ENCODE measurements around the gene ABLIM2. TPM values are rescaled to one million over a fixed set of nuclear protein-coding genes. Genes with fewer than 3 reads are reported as not detected.

ABLIM2 gene
- total RNA-seq, 1 donor from 2014 or later: 5.0 TPM

DNA sequence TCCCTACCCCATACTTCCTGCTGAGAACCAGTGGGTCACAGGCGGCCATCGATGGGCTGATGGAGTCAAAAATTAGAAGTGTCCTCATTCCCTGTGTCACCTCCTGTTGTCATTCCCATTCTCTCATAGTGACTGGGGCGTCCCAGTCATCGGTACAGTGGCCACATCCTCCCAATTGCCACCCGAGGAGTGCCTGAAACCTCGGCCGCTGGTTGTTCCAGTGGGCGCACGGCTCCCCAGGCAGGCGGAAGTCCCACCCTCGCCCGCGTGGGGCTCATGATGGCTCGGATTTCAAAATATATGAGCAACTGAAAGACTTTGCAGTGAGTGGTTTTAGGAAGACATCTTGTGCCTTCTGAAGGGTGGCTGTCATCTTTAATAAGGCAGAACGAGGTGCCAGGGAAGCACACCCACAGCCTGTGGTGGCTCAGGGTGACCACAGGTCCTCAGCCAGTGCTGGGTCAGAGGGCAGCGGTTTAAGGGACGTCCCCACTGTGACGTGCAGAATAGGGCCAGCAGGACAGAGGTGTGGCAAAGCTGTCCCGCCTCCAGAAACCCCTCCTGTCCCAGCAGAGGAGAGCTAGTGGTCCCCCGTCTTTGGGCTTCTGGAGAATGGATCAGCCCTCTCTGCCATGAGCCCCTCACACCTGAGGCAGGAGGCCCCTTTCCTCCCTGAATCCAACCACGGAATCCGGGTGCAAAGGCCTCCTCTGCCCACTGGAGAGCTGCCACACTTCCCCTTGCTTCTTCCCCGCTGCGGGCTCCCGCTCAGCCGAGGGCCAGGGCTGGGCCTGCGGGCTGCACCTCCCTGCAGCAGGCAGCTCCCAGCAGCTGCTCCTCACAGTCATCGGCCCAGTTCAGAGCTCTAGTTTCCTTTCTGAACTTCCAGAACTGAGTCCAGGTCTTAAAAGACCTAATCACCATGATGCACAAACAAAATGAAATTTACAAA, 90.4 kb downstream of the ABLIM2 start:
- DNase-seq: no peak

GRCh38 chr4:8067274-8067936, 91.2 kb downstream of the ABLIM2 start:
- no peak for DNase-seq

DNA sequence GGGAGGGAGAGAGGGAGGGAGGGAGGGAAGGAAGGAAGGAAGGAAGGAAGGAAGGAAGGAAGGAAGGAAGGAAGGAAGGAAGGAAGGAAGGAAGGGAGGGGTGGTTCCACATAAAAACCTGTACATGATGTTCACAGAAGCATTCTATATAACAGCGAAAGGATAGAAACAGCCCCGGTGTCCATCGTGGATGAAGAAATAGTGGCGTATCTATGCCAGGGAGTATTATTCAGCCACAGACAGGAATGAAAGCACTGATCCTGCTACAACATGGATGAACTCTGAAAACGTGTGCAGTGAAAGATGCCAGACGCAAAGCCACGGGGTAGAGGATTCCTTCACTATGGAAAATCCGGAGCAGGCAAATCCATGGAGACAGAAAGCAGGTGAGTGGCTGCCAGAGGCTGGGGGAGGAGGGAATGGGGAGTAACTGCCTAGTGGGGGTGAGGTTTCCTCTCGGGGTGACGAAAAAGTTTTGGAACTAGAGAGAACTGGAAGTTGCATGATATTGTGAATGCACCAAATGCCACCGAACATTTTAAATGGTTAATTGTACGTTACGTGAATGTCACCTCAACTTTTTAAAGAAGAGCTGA, 92.2 kb downstream of the ABLIM2 start:
- no peak for DNase-seq

DNA sequence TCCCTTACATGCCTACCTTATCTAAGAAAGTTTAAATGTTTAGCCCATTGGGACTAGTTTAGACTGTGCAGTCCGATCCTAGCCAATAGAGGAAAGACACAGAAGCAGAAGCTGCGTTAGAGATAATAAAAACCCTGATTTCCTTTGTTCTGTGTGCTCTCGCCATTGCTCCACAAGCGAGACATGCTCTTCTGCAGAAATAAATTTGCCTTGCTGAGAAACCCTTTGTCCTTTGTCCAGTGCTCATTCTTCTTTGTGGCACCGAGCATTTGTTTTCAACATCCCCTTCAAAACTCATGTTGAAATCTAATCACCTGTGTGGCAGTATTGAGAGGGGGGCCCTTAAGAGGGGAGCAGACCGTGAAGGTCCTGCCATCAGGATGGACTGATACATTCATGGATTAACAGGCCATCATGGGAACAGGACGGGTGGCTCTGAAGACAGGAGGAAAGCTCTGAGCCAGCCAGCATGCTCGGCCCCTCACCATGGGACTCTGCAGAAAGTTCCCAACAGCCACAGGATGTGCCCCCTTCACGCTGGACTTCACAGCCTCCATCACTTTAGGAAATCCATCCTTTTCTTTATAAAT, 94.5 kb downstream of the ABLIM2 start:
- DNase-seq: no peak

DNA sequence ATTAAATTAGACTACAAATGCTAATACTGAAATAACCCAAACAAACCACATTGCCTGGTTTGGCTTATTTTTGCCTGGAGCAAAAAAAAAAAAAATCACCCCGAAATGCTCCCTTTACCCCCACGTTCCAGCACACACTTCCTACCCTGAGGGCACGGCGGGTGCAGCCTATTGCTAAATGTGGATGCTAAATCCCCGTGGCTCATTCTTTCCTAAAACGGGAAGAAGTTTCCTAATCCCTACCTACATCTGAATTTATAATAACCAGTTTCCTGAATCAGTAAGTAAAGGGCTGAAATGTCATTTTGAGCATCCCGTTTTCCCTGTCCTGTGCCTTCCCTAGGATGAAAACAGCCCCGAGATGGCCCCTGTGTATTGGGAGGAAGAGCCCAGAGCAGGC, 97.0 kb downstream of the ABLIM2 start:
- DNase-seq: no peak

- DNase-seq: no peak
Measured at GRCh38 chr4:8061145-8061544, 97.5 kb downstream of the ABLIM2 start.

GRCh38 chr4:8060632-8061031, 98.0 kb downstream of the ABLIM2 start:
- DNase-seq: no peak

GRCh38 chr4:8058031-8058479, 100.6 kb downstream of the ABLIM2 start:
- no peak for DNase-seq

- no peak for DNase-seq
Measured at GRCh38 chr4:8055206-8055605, 103.4 kb downstream of the ABLIM2 start.

DNA sequence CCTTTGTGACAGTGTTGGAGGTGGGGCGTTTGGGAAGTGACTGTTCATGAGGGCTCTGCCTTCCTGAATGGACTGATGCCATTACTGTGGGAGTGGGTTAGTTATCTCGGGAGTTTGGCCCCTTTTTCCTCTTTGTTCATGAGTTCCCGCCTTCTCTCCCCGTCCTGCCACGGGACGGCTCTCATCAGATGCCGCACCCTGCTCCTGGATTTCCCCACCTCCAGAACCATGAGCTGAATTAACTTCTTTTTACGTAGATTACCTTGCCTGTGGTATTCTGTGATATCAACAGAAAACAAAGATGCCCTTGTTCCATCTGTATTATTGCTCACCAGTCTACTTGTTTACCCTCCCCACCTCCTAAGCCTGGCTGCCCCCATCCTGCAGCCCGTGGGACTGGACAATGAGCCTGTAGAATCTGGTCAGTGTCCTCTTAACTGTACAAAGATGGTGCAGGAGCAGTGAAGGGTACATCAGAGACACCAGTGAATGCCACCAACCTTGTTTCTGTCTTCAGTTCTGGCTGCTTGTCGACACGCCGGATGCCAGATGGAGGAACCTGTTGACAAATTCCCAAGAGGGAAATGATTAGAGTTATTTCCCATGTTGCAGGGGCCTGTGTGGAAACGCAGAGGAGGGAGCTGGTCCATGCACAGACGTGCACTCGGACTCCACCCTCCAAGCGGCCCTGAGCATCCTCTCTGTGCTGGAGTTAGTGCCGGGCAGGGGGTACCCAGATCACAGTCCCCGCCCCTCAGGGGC, 104.7 kb downstream of the ABLIM2 start:
- no peak for DNase-seq

DNA sequence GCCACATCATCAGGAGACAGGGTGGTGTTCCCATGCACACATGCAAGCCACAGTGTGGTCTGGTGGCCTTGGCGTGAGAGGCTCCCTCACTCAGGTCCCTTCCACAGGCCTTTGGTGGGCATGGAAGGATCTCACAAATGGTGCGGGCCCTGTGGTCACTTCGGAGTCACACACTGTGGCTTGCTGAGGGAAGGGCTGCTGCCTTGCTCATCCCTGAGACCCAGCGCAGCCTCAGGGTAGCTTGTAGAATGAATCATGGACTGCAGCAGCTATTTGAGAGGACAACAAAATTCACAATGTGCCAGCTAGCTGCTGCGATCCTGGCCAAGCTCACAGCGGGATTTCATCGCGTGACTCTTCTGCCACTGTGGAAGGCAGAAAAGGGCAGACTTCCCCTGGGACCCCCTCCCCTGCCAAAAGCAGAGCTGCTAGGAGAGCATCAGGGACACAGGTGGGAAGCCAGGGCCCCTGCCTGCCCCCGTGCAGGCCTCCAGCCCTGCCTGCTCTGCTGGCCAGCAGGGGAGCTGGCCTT, 106.4 kb downstream of the ABLIM2 start:
- DNase-seq: no peak

- DNase-seq: no peak
Measured at GRCh38 chr4:8051644-8052043, 107.0 kb downstream of the ABLIM2 start.

GRCh38 chr4:8050555-8051206, 107.9 kb downstream of the ABLIM2 start:
- peak; percentile 19 for DNase-seq

- no peak for DNase-seq
Measured at GRCh38 chr4:8050180-8050554, 108.4 kb downstream of the ABLIM2 start.

DNA sequence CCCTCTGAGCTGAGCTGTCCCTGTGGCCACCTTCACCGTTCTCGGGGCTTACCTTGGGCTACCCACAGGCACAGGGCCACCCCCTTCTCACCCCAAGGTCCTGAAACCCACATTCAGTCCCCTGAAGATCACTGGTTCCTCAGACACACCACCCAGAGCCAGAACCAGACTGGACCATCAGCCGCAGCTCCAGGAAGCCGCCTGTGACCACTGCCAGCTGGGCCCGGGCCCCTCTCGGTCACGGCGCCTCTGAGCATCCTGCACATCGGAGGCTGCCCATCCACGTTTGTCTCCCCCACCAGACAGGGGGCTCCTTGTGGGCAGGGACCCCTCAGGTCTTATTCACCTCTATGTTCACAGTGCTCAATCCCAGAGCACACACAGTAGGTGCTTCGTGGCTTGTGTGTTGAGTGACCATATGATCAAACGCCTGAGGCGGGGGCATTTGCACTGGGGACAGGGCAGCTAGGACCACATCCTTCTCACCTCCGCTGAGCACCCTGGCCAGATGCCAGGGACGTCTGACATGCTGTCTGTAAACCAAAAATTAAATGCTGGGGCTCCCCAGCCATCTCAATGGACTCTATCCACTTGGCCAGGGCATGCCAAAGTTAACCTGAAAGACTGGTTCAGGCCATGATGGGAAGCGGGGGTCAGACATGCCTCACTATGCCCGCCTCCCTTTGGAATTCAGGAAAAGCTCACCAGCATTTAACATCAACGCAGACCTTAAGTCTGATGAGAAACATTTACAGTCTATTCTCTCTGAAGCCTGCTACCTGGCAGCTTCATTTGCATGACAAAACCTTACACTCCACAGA, 109.5 kb downstream of the ABLIM2 start:
- no peak for DNase-seq

DNA sequence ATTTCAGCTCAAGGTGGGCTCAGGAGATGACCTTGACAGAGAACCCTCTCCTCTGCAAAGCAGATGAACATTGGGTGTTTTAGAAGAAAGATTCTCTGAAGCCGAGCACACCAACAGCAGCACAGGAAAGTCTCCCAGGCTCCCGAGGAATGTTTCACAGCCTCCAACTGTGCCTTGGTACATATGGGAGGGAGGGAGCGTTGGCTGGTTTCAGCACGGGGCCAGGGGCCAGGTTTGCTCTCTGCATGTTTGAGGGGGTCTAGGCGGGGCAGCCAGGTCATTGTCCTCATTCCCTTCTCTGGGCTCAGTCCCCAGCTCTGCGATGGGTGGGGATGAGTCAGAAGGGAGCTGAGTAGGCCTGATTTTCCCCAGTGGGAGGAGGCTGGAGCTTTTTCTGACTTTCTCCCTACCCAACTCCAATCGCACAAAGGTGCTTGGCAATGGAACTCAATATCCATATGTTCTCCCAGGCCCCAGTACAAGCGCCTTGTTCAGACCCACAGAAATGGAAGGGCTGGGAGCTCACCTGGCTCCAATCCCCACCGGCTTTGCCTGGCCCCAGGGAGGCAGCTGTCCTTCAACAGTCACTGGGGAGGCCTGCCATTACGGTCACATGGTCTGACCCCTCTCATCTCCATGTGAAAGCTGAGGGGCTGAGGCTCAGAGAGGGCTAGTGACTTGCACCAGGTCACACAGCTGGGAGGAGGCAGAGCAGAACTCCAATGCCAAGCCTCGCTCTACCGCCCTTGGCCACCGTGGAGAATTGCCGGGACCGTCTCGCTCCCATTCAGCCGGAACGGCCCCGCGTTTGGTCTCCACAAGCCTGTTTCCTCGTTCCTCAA, 110.6 kb downstream of the ABLIM2 start:
- DNase-seq: no peak

GRCh38 chr4:8046925-8047541, 111.6 kb downstream of the ABLIM2 start:
- DNase-seq: no peak

DNA sequence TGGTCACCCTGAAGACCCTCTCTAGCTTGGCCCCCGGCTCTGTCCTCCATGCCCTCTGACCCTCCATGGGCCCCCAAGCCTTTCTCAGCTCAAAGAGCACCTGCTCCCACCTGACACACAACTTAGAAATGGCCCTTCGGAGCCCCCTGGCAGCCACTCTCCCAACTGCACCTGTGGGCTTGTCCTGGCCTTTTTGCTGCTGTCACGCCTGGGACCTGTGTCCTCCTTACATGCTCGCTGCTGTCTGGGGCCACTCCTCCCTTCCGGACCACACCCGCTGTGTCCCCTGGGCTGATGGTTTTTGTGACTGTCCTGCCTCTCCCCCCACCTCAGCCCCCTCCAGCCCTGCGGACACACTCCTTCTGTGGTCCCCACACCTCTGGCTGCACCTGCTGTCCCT, 112.7 kb downstream of the ABLIM2 start:
- DNase-seq: no peak

- peak; percentile 35 for DNase-seq
Measured at GRCh38 chr4:8044699-8045098, 113.9 kb downstream of the ABLIM2 start.
